Endodermal cell (in vitro differentiated cells): ENCODE measurements around the gene B4GALNT1. TPM values are rescaled to one million over a fixed set of nuclear protein-coding genes. Genes with fewer than 3 reads are reported as not detected.

Experiments used
- DNase-seq: peaks from one replicate; pipeline ENCODE4 v3.0.0-alpha.2; 2017
- H3K27ac ChIP-seq: 2 replicates; pipeline ENCODE4 v1.5.1; 2013; ENCODE audit warnings: mild to moderate bottlenecking, low read depth, low read length, moderate library complexity
- H3K27me3 ChIP-seq: 2 replicates; pipeline ENCODE4 v1.6.1; 2013; ENCODE audit warnings: mild to moderate bottlenecking, low read length, moderate library complexity; ENCODE audit not compliant: insufficient read depth, control insufficient read depth, poor library complexity, severe bottlenecking
- H3K36me3 ChIP-seq: 2 replicates; pipeline ENCODE4 v1.7.0; 2013; ENCODE audit warnings: mild to moderate bottlenecking, low read length, moderate library complexity; ENCODE audit not compliant: control insufficient read depth, insufficient read depth
- H3K4me1 ChIP-seq: one replicate; pipeline ENCODE4 v1.7.0; 2013; ENCODE audit warnings: low read length; ENCODE audit not compliant: control insufficient read depth, insufficient read depth
- H3K4me3 ChIP-seq: 2 replicates; pipeline ENCODE4 v1.5.1; 2013; ENCODE audit warnings: mild to moderate bottlenecking, low read length, moderate library complexity
- H3K9ac ChIP-seq: 2 replicates; pipeline ENCODE4 v1.6.1; 2013; ENCODE audit warnings: mild to moderate bottlenecking, low read length, moderate library complexity; ENCODE audit not compliant: poor library complexity, severe bottlenecking; ENCODE audit errors: extremely low read depth
- H3K9me3 ChIP-seq: 2 replicates; pipeline ENCODE4 v1.6.1; 2013; ENCODE audit warnings: mild to moderate bottlenecking, low read length, moderate library complexity; ENCODE audit not compliant: control insufficient read depth
- H3K27ac Mint-ChIP-seq: 2 replicates; pipeline ENCODE4 v1.8.0; 2020; ENCODE audit warnings: mixed read lengths
- H3K27me3 Mint-ChIP-seq: 2 replicates; pipeline ENCODE4 v1.8.0; 2021; ENCODE audit warnings: mild to moderate bottlenecking, mixed read lengths; ENCODE audit not compliant: insufficient read depth
- H3K36me3 Mint-ChIP-seq: 2 replicates; pipeline ENCODE4 v1.8.0; 2020; ENCODE audit warnings: low read depth, mixed read lengths
- H3K4me1 Mint-ChIP-seq: 2 replicates; pipeline ENCODE4 v1.8.0; 2020; ENCODE audit warnings: mixed read lengths
- H3K4me3 Mint-ChIP-seq: 2 replicates; pipeline ENCODE4 v1.8.0; 2020; ENCODE audit warnings: mild to moderate bottlenecking, moderate library complexity, mixed read lengths
- H3K9me3 Mint-ChIP-seq: 2 replicates; pipeline ENCODE4 v1.8.0; 2020; ENCODE audit warnings: mild to moderate bottlenecking, mixed read lengths
- WGBS, 2 experiments: methylation state at CpG; one replicate each; pipeline versions ENCODE4 v1.1.5 to v1.1.7; 2013; ENCODE audit warnings: missing lambda C conversion rate in 2 of 2, mixed read lengths in 1 of 2; ENCODE audit not compliant: insufficient coverage in 1 of 2, insufficient read length in 1 of 2; 5-methylcytosine and 5-hydroxymethylcytosine counted together
- total RNA-seq, 2 donors: library from RNA; stranded (reverse); fragmentation: NEBNext Ultra II Directional in 1 of 2; extraction: Animal tissue kit (Norgen Biotek cat#: 25700) in 1 of 2; gene quantifications; 2 replicates in 1 of 2; 3 replicates in 1 of 2; pipeline ENCODE4 v1.2.1, GENCODE V29; 2021
- TF ChIP-seq, protein P1 (sequence below): fragments of 200-600 bp; sonication (generic); conservative IDR thresholded peaks from 2 replicates; pipeline ENCODE4 v1.5.0; 2021; ENCODE audit warnings: antibody characterized with exemption, mild to moderate bottlenecking

B4GALNT1 gene
- total RNA-seq, 2 donors from 2014 or later, result 0.49 to 0.66 TPM

DNA sequence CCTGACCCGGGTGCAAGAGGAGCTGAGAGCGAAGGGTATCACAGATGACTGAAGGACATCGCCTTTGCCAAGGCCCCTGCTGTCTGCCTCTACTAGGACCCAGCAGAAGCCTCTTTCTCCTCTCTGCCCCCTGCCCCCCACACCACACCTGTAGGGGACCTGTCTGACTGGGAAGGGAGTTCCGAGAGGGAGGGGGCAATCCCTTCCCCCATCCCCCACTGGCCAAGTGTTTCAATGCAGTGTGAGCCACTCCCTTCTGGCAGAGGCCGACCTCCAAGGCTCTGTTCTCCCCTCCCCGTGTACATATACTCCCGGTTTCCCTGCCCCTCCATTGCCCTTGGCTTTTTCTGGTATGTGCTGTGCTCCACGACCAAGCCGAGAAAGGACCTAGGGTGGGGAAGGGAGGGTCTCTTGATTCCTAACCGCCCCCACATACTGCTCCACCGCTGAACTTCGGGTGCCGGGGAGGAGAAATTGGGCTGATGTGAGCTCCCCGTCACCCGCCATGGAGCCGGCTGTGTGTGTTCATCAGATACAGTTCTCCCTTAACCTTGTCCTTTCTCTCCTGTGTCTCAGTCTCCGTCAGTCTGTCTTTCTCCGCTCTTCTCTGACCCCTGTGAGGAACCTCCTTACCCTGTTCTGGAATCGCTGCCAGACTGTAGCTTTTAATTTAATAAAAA lies 23.8 kb downstream of the B4GALNT1 start:
- no peaks in the 10 kb centered on the region for H3K9me3 ChIP-seq
- peaks cover 4% of the 10 kb centered on the region for H3K4me1 ChIP-seq
- H3K4me3 ChIP-seq, result no peak overlapping the region
- peaks cover 40% of the 10 kb centered on the region for H3K27me3 Mint-ChIP-seq
- WGBS, 2 experiments, result 47 to 57% methylated on average over 4 to 18 of the region's 19 CpGs
- no peak overlapping the region for H3K27ac ChIP-seq
- H3K27me3 ChIP-seq, result peaks cover 22% of the 10 kb centered on the region
- no peak overlapping the region for H3K9ac ChIP-seq
- H3K9me3 Mint-ChIP-seq, result no peaks in the 10 kb centered on the region
- H3K36me3 Mint-ChIP-seq, result peaks cover 20% of the 10 kb centered on the region
- peak; percentile 80 for DNase-seq
- peaks cover 4% of the 10 kb centered on the region for H3K36me3 ChIP-seq
- TF ChIP-seq, protein P1, sequence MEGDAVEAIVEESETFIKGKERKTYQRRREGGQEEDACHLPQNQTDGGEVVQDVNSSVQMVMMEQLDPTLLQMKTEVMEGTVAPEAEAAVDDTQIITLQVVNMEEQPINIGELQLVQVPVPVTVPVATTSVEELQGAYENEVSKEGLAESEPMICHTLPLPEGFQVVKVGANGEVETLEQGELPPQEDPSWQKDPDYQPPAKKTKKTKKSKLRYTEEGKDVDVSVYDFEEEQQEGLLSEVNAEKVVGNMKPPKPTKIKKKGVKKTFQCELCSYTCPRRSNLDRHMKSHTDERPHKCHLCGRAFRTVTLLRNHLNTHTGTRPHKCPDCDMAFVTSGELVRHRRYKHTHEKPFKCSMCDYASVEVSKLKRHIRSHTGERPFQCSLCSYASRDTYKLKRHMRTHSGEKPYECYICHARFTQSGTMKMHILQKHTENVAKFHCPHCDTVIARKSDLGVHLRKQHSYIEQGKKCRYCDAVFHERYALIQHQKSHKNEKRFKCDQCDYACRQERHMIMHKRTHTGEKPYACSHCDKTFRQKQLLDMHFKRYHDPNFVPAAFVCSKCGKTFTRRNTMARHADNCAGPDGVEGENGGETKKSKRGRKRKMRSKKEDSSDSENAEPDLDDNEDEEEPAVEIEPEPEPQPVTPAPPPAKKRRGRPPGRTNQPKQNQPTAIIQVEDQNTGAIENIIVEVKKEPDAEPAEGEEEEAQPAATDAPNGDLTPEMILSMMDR, result no peak
- H3K4me3 Mint-ChIP-seq, result peak overlapping the region; percentile 63
- peaks cover 17% of the 10 kb centered on the region for H3K4me1 Mint-ChIP-seq
- no peak overlapping the region for H3K27ac Mint-ChIP-seq

DNA sequence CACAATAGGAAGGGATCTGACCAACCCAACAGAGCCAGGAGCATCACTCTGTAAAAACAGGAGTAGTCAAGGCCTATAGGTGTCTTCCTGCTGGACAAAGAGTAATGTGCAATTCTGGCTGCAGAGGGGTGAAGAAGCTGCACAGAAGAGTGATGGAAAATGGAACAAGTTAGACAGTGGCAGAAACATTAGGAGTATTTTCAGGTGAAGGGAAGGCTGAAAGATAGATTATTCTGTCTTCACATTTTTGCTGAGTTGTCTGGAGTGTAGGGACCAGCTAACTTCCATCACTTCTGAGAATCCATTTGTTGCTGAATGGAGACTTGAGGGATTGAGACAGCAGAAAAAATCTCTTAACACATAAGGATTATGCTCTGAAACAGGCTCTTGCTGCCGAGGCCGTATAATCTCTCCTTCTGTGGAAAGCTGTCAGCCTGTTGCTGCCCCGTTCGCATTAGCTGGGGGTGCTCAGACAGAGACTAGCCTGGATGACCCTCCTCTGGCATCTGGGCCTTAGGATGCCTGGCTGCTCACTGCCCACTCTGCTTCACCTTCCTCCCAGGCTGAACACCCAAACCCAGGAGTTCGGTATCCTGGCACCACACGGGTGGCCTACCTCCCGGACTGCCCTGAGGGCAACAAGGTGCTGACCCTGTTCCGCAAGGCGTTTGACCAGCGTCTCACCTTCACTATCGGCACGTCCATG lies 24.9 kb downstream of the B4GALNT1 start:
- WGBS, 2 experiments, result 88 to 92% methylated on average over 12 of the region's 12 CpGs
- Histone ChIP-seq H3K9me3 (no peaks in the 10 kb centered on the region), H3K27ac (no peak overlapping the region), H3K4me3 (no peak overlapping the region), H3K9ac (no peak overlapping the region), H3K4me1 (peaks cover 7% of the 10 kb centered on the region), H3K36me3 (peaks cover 4% of the 10 kb centered on the region), H3K27me3 (peaks cover 22% of the 10 kb centered on the region)
- no peaks in the 10 kb centered on the region for H3K9me3 Mint-ChIP-seq
- H3K27me3 Mint-ChIP-seq, result peaks cover 29% of the 10 kb centered on the region
- H3K4me3 Mint-ChIP-seq, result no peak overlapping the region
- no peak for DNase-seq
- H3K4me1 Mint-ChIP-seq, result peaks cover 26% of the 10 kb centered on the region
- TF ChIP-seq, protein P1, result no peak
- H3K27ac Mint-ChIP-seq, result no peak overlapping the region
- peaks cover 16% of the 10 kb centered on the region for H3K36me3 Mint-ChIP-seq

DNA sequence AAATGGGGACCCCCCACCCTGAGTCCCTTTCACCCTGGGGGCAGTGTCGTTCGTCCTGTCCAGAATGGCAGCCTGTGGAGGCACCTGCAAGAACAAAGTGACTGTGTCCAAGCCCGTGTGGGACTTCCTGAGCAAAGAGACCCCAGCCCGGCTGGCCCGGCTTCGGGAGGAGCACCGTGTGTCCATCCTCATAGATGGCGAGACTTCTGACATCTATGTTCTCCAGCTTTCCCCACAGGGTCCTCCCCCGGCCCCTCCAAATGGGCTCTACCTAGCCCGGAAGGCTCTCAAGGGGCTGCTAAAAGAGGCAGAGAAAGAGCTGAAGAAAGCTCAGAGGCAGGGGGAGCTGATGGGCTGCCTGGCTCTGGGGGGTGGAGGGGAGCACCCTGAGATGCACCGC lies 26.2 kb downstream of the B4GALNT1 start:
- Mint-ChIP-seq H3K36me3 (peaks cover 23% of the 10 kb centered on the region), H3K27ac (no peak overlapping the region), H3K4me1 (peaks cover 26% of the 10 kb centered on the region)

More for the DNA sequence above, 26.2 kb downstream of the B4GALNT1 start:
- H3K9me3 ChIP-seq, result no peaks in the 10 kb centered on the region
- H3K4me3 Mint-ChIP-seq, result no peak overlapping the region
- H3K4me3 ChIP-seq, result no peak overlapping the region
- no peaks in the 10 kb centered on the region for H3K9me3 Mint-ChIP-seq
- TF ChIP-seq, protein P1, result no peak
- H3K36me3 ChIP-seq, result peaks cover 16% of the 10 kb centered on the region
- peaks cover 16% of the 10 kb centered on the region for H3K27me3 Mint-ChIP-seq
- WGBS, 2 experiments, result 90 to 92% methylated on average over 2 to 11 of the region's 11 CpGs
- H3K27me3 ChIP-seq, result peaks cover 15% of the 10 kb centered on the region
- peaks cover 7% of the 10 kb centered on the region for H3K4me1 ChIP-seq
- no peak overlapping the region for H3K27ac ChIP-seq
- no peak overlapping the region for H3K9ac ChIP-seq
- no peak for DNase-seq
